Tibial artery (tissue), 4 donors: ENCODE data around the gene CLINT1.

Source experiments
- DNase-seq, 2 donors: peaks; one replicate each; pipeline ENCODE4 v3.0.0-alpha.2; 2019
- H3K27ac ChIP-seq, 2 donors: fragments of 200-600 bp; sonication (generic) in 1 of 2; 1 replicate in 1 of 2; 2 replicates in 1 of 2; pipeline ENCODE4 v1.5.1; 2018 to 2019; ENCODE audit warnings: mild to moderate bottlenecking in 1 of 2
- H3K27me3 ChIP-seq, 2 donors: fragments of 200-600 bp; sonication (generic) in 1 of 2; one replicate each; pipeline versions ENCODE4 v1.5.1 to v1.6.0; 2016 to 2019
- H3K36me3 ChIP-seq, 3 donors: fragments of 200-600 bp; sonication (generic) in 2 of 3; one replicate each; pipeline ENCODE4 v1.5.1; 2016 to 2019; ENCODE audit warnings: mild to moderate bottlenecking in 2 of 3
- H3K4me1 ChIP-seq, 4 donors: fragments of 200-600 bp; sonication (generic) in 2 of 4; 1 replicate in 3 of 4; 2 replicates in 1 of 4; pipeline ENCODE4 v1.5.1; 2016 to 2019
- H3K4me3 ChIP-seq, 2 donors: fragments of 200-600 bp; sonication (generic) in 1 of 2; 1 replicate in 1 of 2; 2 replicates in 1 of 2; pipeline ENCODE4 v1.5.1; 2018 to 2019; ENCODE audit warnings: mild to moderate bottlenecking in 2 of 2
- H3K9me3 ChIP-seq, 3 donors: fragments of 200-600 bp; sonication (generic) in 1 of 3; one replicate each; pipeline ENCODE4 v1.5.1; 2016 to 2019
- CTCF ChIP-seq, 2 experiments: fragments of 200-600 bp in 1 of 2; fragments of 450-650 bp in 1 of 2; IDR thresholded peaks; one replicate each; pipeline ENCODE4 v1.5.1; 2017 to 2019; ENCODE audit warnings: antibody characterized with exemption in 2 of 2, mild to moderate bottlenecking in 1 of 2, moderate library complexity in 1 of 2
- intact Hi-C: fragments of 100-400 bp; cut with DNase I; formaldehyde crosslinking; loops from one replicate; pipeline ENCODE4 v1.15.0; 2023; ENCODE audit warnings: low total_unique reads

CLINT1 gene

GRCh38 chr5:157867751-157868387, 8.9 kb upstream of the CLINT1 start:
- no peaks in the 10 kb centered on the region for H3K36me3 ChIP-seq
- H3K4me1 ChIP-seq = no peaks in the 10 kb centered on the region
- no peaks in the 10 kb centered on the region for H3K9me3 ChIP-seq
- no peak for DNase-seq
- intact Hi-C loops = no loop called here
- H3K4me3 ChIP-seq = no peak overlapping the region
- no peak for TF ChIP-seq CTCF (IDR thresholded peaks at IDR 0.05)
- H3K27ac ChIP-seq = no peak overlapping the region
- H3K27me3 ChIP-seq = no peaks in the 10 kb centered on the region

GRCh38 chr5:157866536-157866935, 7.6 kb upstream of the CLINT1 start:
- DNase-seq = no peak
- no peak for TF ChIP-seq CTCF (IDR thresholded peaks at IDR 0.05)
- Histone ChIP-seq H3K27me3 (no peaks in the 10 kb centered on the region), H3K9me3 (no peaks in the 10 kb centered on the region), H3K27ac (no peak overlapping the region), H3K4me3 (no peak overlapping the region), H3K4me1 (no peaks in the 10 kb centered on the region), H3K36me3 (no peaks in the 10 kb centered on the region)
- intact Hi-C loops = no loop called here

GRCh38 chr5:157865781-157866180, 6.8 kb upstream of the CLINT1 start:
- Histone ChIP-seq H3K27me3 (no peaks in the 10 kb centered on the region), H3K27ac (no peak overlapping the region), H3K4me1 (no peaks in the 10 kb centered on the region), H3K9me3 (no peaks in the 10 kb centered on the region), H3K4me3 (no peak overlapping the region), H3K36me3 (no peaks in the 10 kb centered on the region)
- intact Hi-C loops = no loop called here
- DNase-seq = no peak
- no peak for TF ChIP-seq CTCF (IDR thresholded peaks at IDR 0.05)

GRCh38 chr5:157864067-157864466, 5.1 kb upstream of the CLINT1 start:
- intact Hi-C loops = no loop called here
- no peak for TF ChIP-seq CTCF (IDR thresholded peaks at IDR 0.05)
- no peak overlapping the region for H3K4me3 ChIP-seq

GRCh38 chr5:157862183-157862851, 3.4 kb upstream of the CLINT1 start:
- H3K9me3 ChIP-seq = no peaks in the 10 kb centered on the region
- no peak for TF ChIP-seq CTCF (IDR thresholded peaks at IDR 0.05)
- intact Hi-C loops = no loop called here
- peaks cover 0 to 10% (median 5%) of the 10 kb centered on the region in 4 donors for H3K4me1 ChIP-seq
- H3K4me3 ChIP-seq = no peak overlapping the region
- H3K36me3 ChIP-seq = no peaks in the 10 kb centered on the region
- DNase-seq = no peak
- H3K27me3 ChIP-seq = no peaks in the 10 kb centered on the region
- no peak overlapping the region for H3K27ac ChIP-seq

More at GRCh38 chr5:157864067-157864466, 5.1 kb upstream of the CLINT1 start:
- Histone ChIP-seq H3K9me3 (no peaks in the 10 kb centered on the region), H3K27ac (no peak overlapping the region), H3K27me3 (no peaks in the 10 kb centered on the region), H3K36me3 (no peaks in the 10 kb centered on the region), H3K4me1 (peaks cover 0 to 6% (median 0%) of the 10 kb centered on the region in 4 donors)
- no peak for DNase-seq
